ENCODE results near the gene TP73. TPM values are rescaled to one million over a fixed set of nuclear protein-coding genes. Genes with fewer than 3 reads are reported as not detected.

The TP73 gene
- total and polyA plus RNA-seq, 4 donors, result 0.30 to 3.0 (median 1.2) TPM

- 88% methylated on average over 11 of the region's 11 CpGs for WGBS (ENCODE audit: insufficient coverage)
- Histone ChIP-seq H3K9me3 (ENCODE audit: control insufficient read depth, insufficient read depth, low read length) (no peaks in the 10 kb centered on the region), H3K36me3 (ENCODE audit: control insufficient read depth, insufficient read depth, low read length) (peaks cover 7% of the 10 kb centered on the region), H3K27ac (ENCODE audit: low read depth, low read length) (no peak overlapping the region), H3K4me1 (ENCODE audit: control insufficient read depth, insufficient read depth, low read length) (peaks cover 30% of the 10 kb centered on the region), H3K27me3 (ENCODE audit: control insufficient read depth, insufficient read depth, low read length) (peaks cover 5% of the 10 kb centered on the region), H3K4me3 (ENCODE audit: low read depth, low read length) (no peak overlapping the region)
- DNase-seq (ENCODE audit: low read depth in 4 of 6, low spot score in 6 of 6), result no peak
Measured at GRCh38 chr1:3693321-3693720, 41.0 kb downstream of the TP73 start.

- Histone ChIP-seq H3K9me3 (ENCODE audit: control insufficient read depth, insufficient read depth, low read length) (no peaks in the 10 kb centered on the region), H3K4me3 (ENCODE audit: low read depth, low read length) (no peak overlapping the region), H3K27me3 (ENCODE audit: control insufficient read depth, insufficient read depth, low read length) (peaks cover 13% of the 10 kb centered on the region), H3K4me1 (ENCODE audit: control insufficient read depth, insufficient read depth, low read length) (peaks cover 34% of the 10 kb centered on the region), H3K36me3 (ENCODE audit: control insufficient read depth, insufficient read depth, low read length) (no peaks in the 10 kb centered on the region), H3K27ac (ENCODE audit: low read depth, low read length) (no peak overlapping the region)
- WGBS (ENCODE audit: insufficient coverage), result 49% methylated on average over 33 of the region's 33 CpGs
- peak in 2 of 6 donors; percentile 42 to 46 for DNase-seq (ENCODE audit: low read depth in 4 of 6, low spot score in 6 of 6)
Measured at GRCh38 chr1:3695326-3696217, 43.3 kb downstream of the TP73 start.

- DNase-seq (ENCODE audit: low read depth in 4 of 6, low spot score in 6 of 6), result no peak
- Histone ChIP-seq H3K4me1 (ENCODE audit: control insufficient read depth, insufficient read depth, low read length) (peaks cover 34% of the 10 kb centered on the region), H3K27ac (ENCODE audit: low read depth, low read length) (no peak overlapping the region), H3K9me3 (ENCODE audit: control insufficient read depth, insufficient read depth, low read length) (no peaks in the 10 kb centered on the region), H3K27me3 (ENCODE audit: control insufficient read depth, insufficient read depth, low read length) (peaks cover 16% of the 10 kb centered on the region), H3K4me3 (ENCODE audit: low read depth, low read length) (no peak overlapping the region), H3K36me3 (ENCODE audit: control insufficient read depth, insufficient read depth, low read length) (no peaks in the 10 kb centered on the region)
- WGBS (ENCODE audit: insufficient coverage), result 80% methylated on average over 9 of the region's 9 CpGs
Measured at GRCh38 chr1:3696689-3697088, 44.4 kb downstream of the TP73 start.

GRCh38 chr1:3697104-3697503, 44.8 kb downstream of the TP73 start:
- no peak for DNase-seq (ENCODE audit: low read depth in 4 of 6, low spot score in 6 of 6)
- Histone ChIP-seq H3K9me3 (ENCODE audit: control insufficient read depth, insufficient read depth, low read length) (no peaks in the 10 kb centered on the region), H3K4me3 (ENCODE audit: low read depth, low read length) (no peak overlapping the region), H3K27me3 (ENCODE audit: control insufficient read depth, insufficient read depth, low read length) (peaks cover 16% of the 10 kb centered on the region), H3K4me1 (ENCODE audit: control insufficient read depth, insufficient read depth, low read length) (peaks cover 34% of the 10 kb centered on the region), H3K27ac (ENCODE audit: low read depth, low read length) (no peak overlapping the region), H3K36me3 (ENCODE audit: control insufficient read depth, insufficient read depth, low read length) (no peaks in the 10 kb centered on the region)
- WGBS (ENCODE audit: insufficient coverage), result 92% methylated on average over 22 of the region's 22 CpGs

DNA sequence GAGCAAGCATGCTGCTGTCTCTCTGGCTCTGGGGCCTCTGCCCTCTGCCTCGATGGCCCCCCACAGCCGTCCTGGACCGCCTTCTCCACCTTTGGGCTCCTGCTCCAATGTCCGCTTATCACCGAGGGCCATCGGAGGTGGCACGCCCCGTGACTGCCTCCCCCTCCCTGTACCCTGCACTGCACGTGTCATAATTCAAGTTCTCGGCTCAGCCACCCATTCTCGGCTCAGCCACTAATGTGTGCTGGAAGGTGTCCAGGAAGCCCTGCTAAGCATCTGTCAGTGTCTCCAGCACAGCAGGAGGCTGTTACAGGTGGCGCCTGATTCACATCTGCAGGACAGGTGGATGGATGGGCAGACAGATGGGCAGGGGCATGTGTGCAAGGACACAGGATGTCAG, 45.5 kb downstream of the TP73 start:
- H3K36me3 ChIP-seq (ENCODE audit: control insufficient read depth, insufficient read depth, low read length), result no peaks in the 10 kb centered on the region
- peaks cover 16% of the 10 kb centered on the region for H3K27me3 ChIP-seq (ENCODE audit: control insufficient read depth, insufficient read depth, low read length)
- DNase-seq (ENCODE audit: low read depth in 4 of 6, low spot score in 6 of 6), result peak in 2 of 6 donors; percentile 66 to 82
- no peak overlapping the region for H3K27ac ChIP-seq (ENCODE audit: low read depth, low read length)
- no peak overlapping the region for H3K4me3 ChIP-seq (ENCODE audit: low read depth, low read length)
- peaks cover 28% of the 10 kb centered on the region for H3K4me1 ChIP-seq (ENCODE audit: control insufficient read depth, insufficient read depth, low read length)
- no peaks in the 10 kb centered on the region for H3K9me3 ChIP-seq (ENCODE audit: control insufficient read depth, insufficient read depth, low read length)
- 58% methylated on average over 12 of the region's 12 CpGs for WGBS (ENCODE audit: insufficient coverage)

- peaks cover 26% of the 10 kb centered on the region for H3K4me1 ChIP-seq (ENCODE audit: control insufficient read depth, insufficient read depth, low read length)
Measured at GRCh38 chr1:3698660-3699408, 46.5 kb downstream of the TP73 start.

GRCh38 chr1:3699596-3699995, 47.3 kb downstream of the TP73 start:
- Histone ChIP-seq H3K4me3 (ENCODE audit: low read depth, low read length) (no peak overlapping the region), H3K27ac (ENCODE audit: low read depth, low read length) (no peak overlapping the region), H3K27me3 (ENCODE audit: control insufficient read depth, insufficient read depth, low read length) (peaks cover 16% of the 10 kb centered on the region), H3K9me3 (ENCODE audit: control insufficient read depth, insufficient read depth, low read length) (no peaks in the 10 kb centered on the region), H3K36me3 (ENCODE audit: control insufficient read depth, insufficient read depth, low read length) (no peaks in the 10 kb centered on the region), H3K4me1 (ENCODE audit: control insufficient read depth, insufficient read depth, low read length) (peaks cover 26% of the 10 kb centered on the region)
- no peak for DNase-seq (ENCODE audit: low read depth in 4 of 6, low spot score in 6 of 6)
- WGBS (ENCODE audit: insufficient coverage), result 38% methylated on average over 14 of the region's 18 CpGs

More at GRCh38 chr1:3698660-3699408, 46.5 kb downstream of the TP73 start:
- no peak for DNase-seq (ENCODE audit: low read depth in 4 of 6, low spot score in 6 of 6)
- Histone ChIP-seq H3K36me3 (ENCODE audit: control insufficient read depth, insufficient read depth, low read length) (no peaks in the 10 kb centered on the region), H3K4me3 (ENCODE audit: low read depth, low read length) (no peak overlapping the region), H3K9me3 (ENCODE audit: control insufficient read depth, insufficient read depth, low read length) (no peaks in the 10 kb centered on the region), H3K27ac (ENCODE audit: low read depth, low read length) (no peak overlapping the region), H3K27me3 (ENCODE audit: control insufficient read depth, insufficient read depth, low read length) (peaks cover 16% of the 10 kb centered on the region)
- 83% methylated on average over 25 of the region's 29 CpGs for WGBS (ENCODE audit: insufficient coverage)

- Histone ChIP-seq H3K27me3 (ENCODE audit: control insufficient read depth, insufficient read depth, low read length) (peaks cover 12% of the 10 kb centered on the region), H3K27ac (ENCODE audit: low read depth, low read length) (no peak overlapping the region), H3K36me3 (ENCODE audit: control insufficient read depth, insufficient read depth, low read length) (peaks cover 2% of the 10 kb centered on the region), H3K9me3 (ENCODE audit: control insufficient read depth, insufficient read depth, low read length) (no peaks in the 10 kb centered on the region), H3K4me3 (ENCODE audit: low read depth, low read length) (no peak overlapping the region), H3K4me1 (ENCODE audit: control insufficient read depth, insufficient read depth, low read length) (peaks cover 25% of the 10 kb centered on the region)
- WGBS (ENCODE audit: insufficient coverage), result 77% methylated on average over 10 of the region's 10 CpGs
- DNase-seq (ENCODE audit: low read depth in 4 of 6, low spot score in 6 of 6), result no peak
Measured at GRCh38 chr1:3700631-3701030, 48.3 kb downstream of the TP73 start.

DNA sequence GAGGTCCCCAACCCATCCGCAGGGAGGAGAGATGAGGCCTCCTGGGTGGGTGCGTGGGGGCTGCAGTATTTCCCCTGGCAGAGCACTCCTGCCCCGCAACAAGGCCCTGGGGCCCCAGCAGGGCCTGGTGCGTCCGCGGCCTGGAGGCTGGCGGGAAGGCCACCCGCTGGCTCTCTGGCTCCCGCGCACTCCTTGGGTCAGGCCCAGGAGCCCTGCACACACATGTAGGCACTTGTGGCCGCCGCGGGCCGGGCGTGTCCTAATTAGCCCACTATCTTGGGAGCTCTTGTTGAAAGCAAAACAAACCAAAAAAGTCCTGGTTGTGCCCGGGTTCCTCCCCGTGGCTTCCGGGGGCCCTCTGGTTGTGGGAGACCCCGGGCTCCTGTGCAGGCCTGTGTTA, 50.2 kb downstream of the TP73 start:
- H3K4me1 ChIP-seq (ENCODE audit: control insufficient read depth, insufficient read depth, low read length), result peaks cover 18% of the 10 kb centered on the region
- DNase-seq (ENCODE audit: low read depth in 4 of 6, low spot score in 6 of 6), result no peak
- H3K27ac ChIP-seq (ENCODE audit: low read depth, low read length), result no peak overlapping the region
- peaks cover 19% of the 10 kb centered on the region for H3K27me3 ChIP-seq (ENCODE audit: control insufficient read depth, insufficient read depth, low read length)
- 69% methylated on average over 18 of the region's 19 CpGs for WGBS (ENCODE audit: insufficient coverage)
- H3K36me3 ChIP-seq (ENCODE audit: control insufficient read depth, insufficient read depth, low read length), result peaks cover 2% of the 10 kb centered on the region
- no peaks in the 10 kb centered on the region for H3K9me3 ChIP-seq (ENCODE audit: control insufficient read depth, insufficient read depth, low read length)
- H3K4me3 ChIP-seq (ENCODE audit: low read depth, low read length), result no peak overlapping the region

Data from spinal cord (tissue), 10 donors.